Pancreas (tissue), 10 donors: ENCODE data around the gene CLK1. TPM values are rescaled to one million over a fixed set of nuclear protein-coding genes. Genes with fewer than 3 reads are reported as not detected.

Source experiments
- ATAC-seq, 4 donors: fragments of 200-7000 bp; cut with Tn5 transposase; one replicate each; pipeline versions ENCODE4 v1.8.0 to v1.9.1; 2020; ENCODE audit warnings: mild to moderate bottlenecking in 4 of 4, moderate library complexity in 4 of 4
- DNase-seq, 6 donors: peaks; one replicate each; pipeline ENCODE4 v3.0.0-alpha.2; 2020
- FAIRE-seq: peaks from 2 replicates; lab custom pipeline; 2012; peaks lifted over from hg19 to GRCh38; lab: Jason Lieb, UNC
- H3K27ac ChIP-seq, 4 donors: fragments of 200-600 bp; sonication (generic); 1 replicate in 3 of 4; 2 replicates in 1 of 4; pipeline versions ENCODE4 v1.5.0 to v1.8.0; 2020
- H3K27me3 ChIP-seq, 4 donors: fragments of 200-600 bp; one replicate each; pipeline ENCODE4 v1.8.0; 2021
- H3K36me3 ChIP-seq, 3 donors: fragments of 200-600 bp; sonication (generic) in 1 of 3; one replicate each; pipeline versions ENCODE4 v1.5.0 to v1.8.0; 2020 to 2021
- H3K4me1 ChIP-seq, 3 donors: fragments of 200-600 bp; one replicate each; pipeline ENCODE4 v1.8.0; 2021
- H3K4me3 ChIP-seq, 4 donors: fragments of 200-600 bp; sonication (generic) in 2 of 4; one replicate each; pipeline versions ENCODE4 v1.5.0 to v1.8.0; 2020 to 2021
- H3K9me3 ChIP-seq, 4 donors: fragments of 200-600 bp; one replicate each; pipeline ENCODE4 v1.8.0; 2021
- CTCF ChIP-seq, 4 donors: fragments of 200-600 bp; sonication (generic) in 3 of 4; IDR thresholded peaks; one replicate each; pipeline versions ENCODE4 v1.5.0 to v1.8.0; 2021; ENCODE audit warnings: antibody characterized with exemption in 4 of 4
- WGBS, 2 donors: extraction: QIAGEN DNeasy Blood & Tissue Kit; methylation state at CpG; one replicate each; pipeline ENCODE4 v1.1.7; 2013; 5-methylcytosine and 5-hydroxymethylcytosine counted together
- intact Hi-C, 3 donors: fragments of 100-400 bp; cut with DNase I; formaldehyde crosslinking; loops; one replicate each; pipeline versions ENCODE4 v1.11.1 to v1.14.2; 2022
- polyA plus RNA-seq, 2 donors: library from polyadenylated mRNA; stranded (reverse); fragments of 200-250 nt; gene quantifications; one replicate each; pipeline ENCODE4 v1.2.3, GENCODE V29; 2013
- total RNA-seq, 6 donors: library from RNA; stranded (reverse); fragmentation: NEBNext Ultra II Directional in 4 of 6; extraction: Animal tissue kit (Norgen Biotek cat#: 25700) in 4 of 6; gene quantifications; one replicate each; pipeline versions ENCODE4 v1.2.1 to v1.2.4, GENCODE V29; 2021 to 2023
- donor health status: healthy with polysubstance abuse.
- donor health status: DM: no; HTN: no; CAD: no; lungs with moderate emphysema.
- donor health status: DM: no; HTN: no; CAD: no.
- donor health status: control.
- donor health status: control.
- donor health status: Bipolar disorder and iron deficiency.
- donor health status: DM: yes; HTN: yes; CAD: no.
- donor health status: DM: no; HTN: no; CAD: no.
- donor health status: DM: no; HTN: no; CAD: no.
- donor health status: DM: yes; HTN: yes; CAD: no.

Gene CLK1
- total and polyA plus RNA-seq, 8 donors = 45.0 to 573 (median 69.9) TPM

- 55 to 56% methylated on average over 7 of the region's 7 CpGs for whole genome bisulfite sequencing, 2 donors
- H3K9me3 ChIP-seq = no peaks in the 10 kb centered on the region
- no peak overlapping the region for H3K4me3 ChIP-seq
- no peaks in the 10 kb centered on the region for H3K27me3 ChIP-seq
- H3K36me3 ChIP-seq = peaks cover 0 to 9% (median 0%) of the 10 kb centered on the region in 3 donors
- ATAC-seq = no peak
- intact Hi-C loops = loop anchor here in 1 of 3 donors (5.0 kb wide), 1 partner anchor 97 kb away; no protein-coding TSS in a partner anchor
- TF ChIP-seq CTCF (IDR thresholded peaks at IDR 0.05) = no peak
- H3K4me1 ChIP-seq = peaks cover 10 to 22% (median 19%) of the 10 kb centered on the region in 3 donors
- no peak for FAIRE-seq
- H3K27ac ChIP-seq = peak overlapping the region; percentile 96 to 99 (median 98)
- DNase-seq = no peak
Observed at GRCh38 chr2:200809506-200810251, 54.8 kb downstream of the CLK1 start.

Other genes with a start within 250 kb of the CLK1 start
- gene BZW1, start 52.7 kb downstream of the CLK1 start, total RNA-seq = 10 to 100 TPM; 35.6 to 85.7 (median 60.1) TPM
- gene BZW1, start 52.7 kb downstream of the CLK1 start, polyA plus RNA-seq = 10 to 100 TPM in 1 of 2 donors, 1 to 10 TPM in 1; 9.7 to 33.3 TPM
- 10 to 100 TPM in 3 of 6 donors, 1 to 10 TPM in 3; 7.2 to 15.1 (median 10.7) TPM for gene PPIL3, start 24.4 kb upstream of the CLK1 start, total RNA-seq
- 10 to 100 TPM; 11.1 to 21.8 TPM for gene PPIL3, start 24.4 kb upstream of the CLK1 start, polyA plus RNA-seq
- 10 to 100 TPM in 3 of 6 donors, 1 to 10 TPM in 3; 5.9 to 11.3 (median 8.4) TPM for gene NIF3L1, start 24.7 kb upstream of the CLK1 start, total RNA-seq
- 10 to 100 TPM in 1 of 2 donors, 1 to 10 TPM in 1; 7.5 to 14.9 TPM for gene NIF3L1, start 24.7 kb upstream of the CLK1 start, polyA plus RNA-seq
- gene ORC2, start 99.0 kb upstream of the CLK1 start, total RNA-seq = 10 to 100 TPM; 11.1 to 17.8 (median 14.4) TPM
- 1 to 10 TPM; 9.2 to 9.3 TPM for gene ORC2, start 99.0 kb upstream of the CLK1 start, polyA plus RNA-seq
- 10 to 100 TPM in 3 of 6 donors, 1 to 10 TPM in 3; 7.2 to 14.5 (median 9.6) TPM for gene HYCC2, start 207.0 kb upstream of the CLK1 start, total RNA-seq
- 1 to 10 TPM; 4.2 to 4.7 TPM for gene HYCC2, start 207.0 kb upstream of the CLK1 start, polyA plus RNA-seq
- gene NDUFB3, start 207.3 kb upstream of the CLK1 start, total RNA-seq = 10 to 100 TPM; 14.8 to 36.7 (median 26.6) TPM
- gene NDUFB3, start 207.3 kb upstream of the CLK1 start, polyA plus RNA-seq = 10 to 100 TPM; 23.2 to 42.5 TPM